HepG2 (cell line): ENCODE measurements around the gene PTCRA. TPM values are rescaled to one million over a fixed set of nuclear protein-coding genes. Genes with fewer than 3 reads are reported as not detected.
A peak's percentile ranks its signal among the peaks of the same experiment; 100 is the strongest.

Experiments
- ATAD3A ChIP-seq: sonication (generic); formaldehyde crosslinking; IDR thresholded peaks from 2 replicates; pipeline ENCODE4 v1.4.0; 2020; ENCODE audit warnings: missing genetic modification reagents
- ATF7 ChIP-seq, 2 experiments: fragments of 450-650 bp in 1 of 2; sonication (generic) in 1 of 2; formaldehyde crosslinking in 1 of 2; IDR thresholded peaks; 2 replicates each; pipeline versions ENCODE4 v1.4.0 to v1.6.1; 2016 to 2020; ENCODE audit warnings: antibody characterized with exemption in 1 of 2, mild to moderate bottlenecking in 1 of 2, missing genetic modification reagents in 1 of 2
- ATRX ChIP-seq: sonication (generic); formaldehyde crosslinking; IDR thresholded peaks from 2 replicates; pipeline ENCODE4 v1.4.0; 2020; ENCODE audit warnings: missing genetic modification reagents, borderline replicate concordance
- E2F2 ChIP-seq: sonication (generic); formaldehyde crosslinking; IDR thresholded peaks from 2 replicates; pipeline ENCODE4 v1.4.0; 2020; ENCODE audit warnings: missing genetic modification reagents, borderline replicate concordance
- ETV6 ChIP-seq: sonication (generic); formaldehyde crosslinking; conservative IDR thresholded peaks from 2 replicates; pipeline ENCODE4 v1.4.0; 2020; ENCODE audit warnings: missing genetic modification reagents
- GPN1 ChIP-seq: sonication (generic); formaldehyde crosslinking; IDR thresholded peaks from 2 replicates; pipeline ENCODE4 v1.5.1; 2020; ENCODE audit warnings: missing genetic modification reagents, borderline replicate concordance
- HNRNPH1 ChIP-seq: fragments of 200-400 bp; formaldehyde crosslinking; optimal IDR thresholded peaks from 2 replicates; pipeline ENCODE3; 2017; ENCODE audit warnings: mild to moderate bottlenecking, low read depth, low read length
- JDP2 ChIP-seq: sonication (generic); formaldehyde crosslinking; IDR thresholded peaks from 2 replicates; pipeline ENCODE4 v1.8.1; 2022; ENCODE audit warnings: missing genetic modification reagents, borderline replicate concordance
- KDM1A ChIP-seq: IDR thresholded peaks from 2 replicates; pipeline ENCODE4 v1.6.1; 2016; ENCODE audit warnings: missing compliant biosample characterization
- NFE2 ChIP-seq: sonication (generic); formaldehyde crosslinking; IDR thresholded peaks from 2 replicates; pipeline ENCODE4 v1.4.0; 2020; ENCODE audit warnings: missing genetic modification reagents
- PHF20 ChIP-seq: sonication (generic); formaldehyde crosslinking; IDR thresholded peaks from 2 replicates; pipeline ENCODE4 v1.5.0; 2020; ENCODE audit warnings: mild to moderate bottlenecking, missing genetic modification reagents
- TBX2 ChIP-seq: sonication (generic); formaldehyde crosslinking; IDR thresholded peaks from 2 replicates; pipeline ENCODE4 v1.5.0; 2020; ENCODE audit warnings: missing genetic modification reagents, mild to moderate bottlenecking, borderline replicate concordance
- TEAD2 ChIP-seq: sonication (generic); formaldehyde crosslinking; IDR thresholded peaks from 2 replicates; pipeline ENCODE4 v1.9.0; 2021; ENCODE audit warnings: missing genetic modification reagents
- TERF1 ChIP-seq: sonication (generic); formaldehyde crosslinking; IDR thresholded peaks from 2 replicates; pipeline ENCODE4 v1.8.0; 2022; ENCODE audit warnings: mild to moderate bottlenecking, missing genetic modification reagents, moderate library complexity
- ZBTB1 ChIP-seq: sonication (generic); formaldehyde crosslinking; IDR thresholded peaks from 2 replicates; pipeline ENCODE4 v1.4.0; 2020; ENCODE audit warnings: missing genetic modification reagents, borderline replicate concordance
- ZBTB20 ChIP-seq: sonication (generic); formaldehyde crosslinking; IDR thresholded peaks from 2 replicates; pipeline ENCODE4 v1.8.1; 2023; ENCODE audit warnings: missing genetic modification reagents, low read depth, mild to moderate bottlenecking, borderline replicate concordance
- ZFP36 ChIP-seq: fragments of 150-350 bp; IDR thresholded peaks from 2 replicates; pipeline ENCODE4 v1.6.1; 2018; ENCODE audit warnings: borderline replicate concordance, low read length, low read depth; ENCODE audit not compliant: partially characterized antibody
- ZKSCAN5 ChIP-seq: sonication (generic); formaldehyde crosslinking; IDR thresholded peaks from 2 replicates; pipeline ENCODE4 v1.5.1; 2020; ENCODE audit warnings: mild to moderate bottlenecking, missing genetic modification reagents
- ZNF644 ChIP-seq: IDR thresholded peaks from 2 replicates; pipeline ENCODE4 v1.6.1; 2016; ENCODE audit warnings: low read depth
- ZNF747 ChIP-seq: sonication (generic); formaldehyde crosslinking; IDR thresholded peaks from 2 replicates; pipeline ENCODE4 v1.8.1; 2023; ENCODE audit warnings: missing genetic modification reagents, mild to moderate bottlenecking, borderline replicate concordance
- ZNF780A ChIP-seq: sonication (generic); formaldehyde crosslinking; IDR thresholded peaks from 2 replicates; pipeline ENCODE4 v1.8.0; 2022; ENCODE audit warnings: mild to moderate bottlenecking, missing genetic modification reagents, moderate library complexity
- polyA plus RNA-seq, 8 experiments: library from polyadenylated mRNA; depleted of rRNA in 3 of 8; stranded (reverse) in 7 of 8; unstranded in 1 of 8; fragments of >200 nt; fragmentation: Illumina TruSeq in 4 of 8; extraction: Trizol in 4 of 8; gene quantifications; 2 replicates each; pipeline versions ENCODE4 v1.2.1 to v1.2.3, GENCODE V29; 2011 to 2016; ENCODE audit warnings: low read depth in 4 of 8, missing spikeins in 1 of 8, mixed read lengths in 1 of 8; ENCODE audit not compliant: insufficient read depth in 1 of 8
- total RNA-seq, 5 experiments: library from RNA; depleted of rRNA; stranded (reverse); fragments of >200 nt; fragmentation: Illumina TruSeq; extraction: Trizol; gene quantifications; 2 replicates each; pipeline ENCODE4 v1.2.3, GENCODE V29; 2016; ENCODE audit warnings: low read depth in 1 of 5
- TF ChIP-seq, protein P1 (sequence below): sonication (generic); formaldehyde crosslinking; IDR thresholded peaks from 2 replicates; pipeline ENCODE4 v1.4.0; 2020; ENCODE audit warnings: missing genetic modification reagents
- TF ChIP-seq, protein P2 (sequence below): sonication (generic); formaldehyde crosslinking; IDR thresholded peaks from 2 replicates; pipeline ENCODE4 v1.4.0; 2020; ENCODE audit warnings: missing genetic modification reagents, borderline replicate concordance

The PTCRA gene
- total and polyA plus RNA-seq, 2 of the 13 experiments (the other 11 are each of a cell fraction or from before 2014, with no cell fraction given), result not detected

DNA sequence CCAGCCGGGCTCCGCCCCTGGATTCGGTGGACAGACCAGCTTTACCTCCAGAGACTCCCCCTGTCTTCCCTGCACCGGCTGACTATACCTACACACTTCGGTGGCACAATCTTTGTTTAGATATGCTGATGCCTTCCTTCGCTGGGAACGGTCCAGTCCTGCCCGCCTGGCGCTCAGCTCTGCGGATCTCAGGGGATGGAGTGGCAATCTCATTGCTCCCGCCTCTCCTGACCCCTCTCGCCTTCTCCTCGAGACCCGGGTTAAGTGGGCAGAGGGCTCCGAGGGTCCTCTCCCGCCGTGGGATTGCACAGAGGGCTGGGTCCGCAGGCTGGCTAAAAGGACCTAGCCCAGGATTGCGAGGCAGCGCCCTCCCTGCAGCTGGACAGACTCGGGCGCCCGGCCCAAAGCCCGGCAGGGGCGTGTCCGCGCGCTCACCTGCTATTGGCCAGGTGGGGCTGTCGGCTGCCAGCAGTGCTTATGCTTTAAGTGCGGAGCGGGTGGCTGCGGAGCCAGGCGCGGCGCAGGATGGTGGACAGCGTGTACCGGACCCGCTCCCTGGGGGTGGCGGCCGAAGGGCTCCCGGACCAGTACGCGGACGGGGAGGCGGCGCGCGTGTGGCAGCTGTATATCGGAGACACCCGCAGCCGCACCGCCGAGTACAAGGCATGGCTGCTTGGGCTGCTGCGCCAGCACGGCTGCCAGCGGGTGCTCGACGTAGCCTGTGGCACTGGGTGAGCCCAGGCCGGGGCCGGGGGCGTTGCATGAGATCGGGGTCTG lies 44.6 kb downstream of the PTCRA start, which contains the start of gene GNMT (continued):
- no peak for TF ChIP-seq ZNF780A (CRISPR knock-in tag)
- no peak for TF ChIP-seq HNRNPH1
- no peak for TF ChIP-seq ATF7 (IDR thresholded peaks at IDR 0.05)
- TF ChIP-seq ATF7 (CRISPR knock-in tag; IDR thresholded peaks at IDR 0.05), result no peak
- no peak for TF ChIP-seq TEAD2 (CRISPR knock-in tag)
- no peak for TF ChIP-seq ZBTB20
- TF ChIP-seq ZBTB1 (CRISPR knock-in tag), result no peak
- TF ChIP-seq ETV6 (CRISPR knock-in tag), result no peak
- no peak for TF ChIP-seq ZNF747 (CRISPR knock-in tag)
- TF ChIP-seq ATRX (CRISPR knock-in tag), result no peak
- no peak for TF ChIP-seq KDM1A (CRISPR knock-in tag)
- no peak for TF ChIP-seq PHF20 (CRISPR knock-in tag)
- TF ChIP-seq E2F2 (CRISPR knock-in tag), result 0 out of 2 replicates have a peak, but pooled peaks have one; percentile 53
- TF ChIP-seq ZFP36, result no peak
- TF ChIP-seq ZKSCAN5 (CRISPR knock-in tag), result no peak
- no peak for TF ChIP-seq TERF1 (CRISPR knock-in tag)
- no peak for TF ChIP-seq NFE2 (CRISPR knock-in tag)
- TF ChIP-seq, protein P1, sequence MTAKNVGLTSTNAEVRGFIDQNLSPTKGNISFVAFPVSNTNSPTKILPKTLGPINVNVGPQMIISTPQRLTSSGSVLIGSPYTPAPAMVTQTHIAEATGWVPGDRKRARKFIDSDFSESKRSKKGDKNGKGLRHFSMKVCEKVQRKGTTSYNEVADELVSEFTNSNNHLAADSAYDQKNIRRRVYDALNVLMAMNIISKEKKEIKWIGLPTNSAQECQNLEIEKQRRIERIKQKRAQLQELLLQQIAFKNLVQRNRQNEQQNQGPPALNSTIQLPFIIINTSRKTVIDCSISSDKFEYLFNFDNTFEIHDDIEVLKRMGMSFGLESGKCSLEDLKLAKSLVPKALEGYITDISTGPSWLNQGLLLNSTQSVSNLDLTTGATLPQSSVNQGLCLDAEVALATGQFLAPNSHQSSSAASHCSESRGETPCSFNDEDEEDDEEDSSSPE (CRISPR knock-in tag), result peak; percentile 80
- TF ChIP-seq TBX2 (CRISPR knock-in tag), result peak; percentile 38
- no peak for TF ChIP-seq JDP2 (CRISPR knock-in tag)
- TF ChIP-seq ATAD3A (CRISPR knock-in tag), result no peak
- no peak for TF ChIP-seq GPN1 (CRISPR knock-in tag)
- TF ChIP-seq, protein P2, sequence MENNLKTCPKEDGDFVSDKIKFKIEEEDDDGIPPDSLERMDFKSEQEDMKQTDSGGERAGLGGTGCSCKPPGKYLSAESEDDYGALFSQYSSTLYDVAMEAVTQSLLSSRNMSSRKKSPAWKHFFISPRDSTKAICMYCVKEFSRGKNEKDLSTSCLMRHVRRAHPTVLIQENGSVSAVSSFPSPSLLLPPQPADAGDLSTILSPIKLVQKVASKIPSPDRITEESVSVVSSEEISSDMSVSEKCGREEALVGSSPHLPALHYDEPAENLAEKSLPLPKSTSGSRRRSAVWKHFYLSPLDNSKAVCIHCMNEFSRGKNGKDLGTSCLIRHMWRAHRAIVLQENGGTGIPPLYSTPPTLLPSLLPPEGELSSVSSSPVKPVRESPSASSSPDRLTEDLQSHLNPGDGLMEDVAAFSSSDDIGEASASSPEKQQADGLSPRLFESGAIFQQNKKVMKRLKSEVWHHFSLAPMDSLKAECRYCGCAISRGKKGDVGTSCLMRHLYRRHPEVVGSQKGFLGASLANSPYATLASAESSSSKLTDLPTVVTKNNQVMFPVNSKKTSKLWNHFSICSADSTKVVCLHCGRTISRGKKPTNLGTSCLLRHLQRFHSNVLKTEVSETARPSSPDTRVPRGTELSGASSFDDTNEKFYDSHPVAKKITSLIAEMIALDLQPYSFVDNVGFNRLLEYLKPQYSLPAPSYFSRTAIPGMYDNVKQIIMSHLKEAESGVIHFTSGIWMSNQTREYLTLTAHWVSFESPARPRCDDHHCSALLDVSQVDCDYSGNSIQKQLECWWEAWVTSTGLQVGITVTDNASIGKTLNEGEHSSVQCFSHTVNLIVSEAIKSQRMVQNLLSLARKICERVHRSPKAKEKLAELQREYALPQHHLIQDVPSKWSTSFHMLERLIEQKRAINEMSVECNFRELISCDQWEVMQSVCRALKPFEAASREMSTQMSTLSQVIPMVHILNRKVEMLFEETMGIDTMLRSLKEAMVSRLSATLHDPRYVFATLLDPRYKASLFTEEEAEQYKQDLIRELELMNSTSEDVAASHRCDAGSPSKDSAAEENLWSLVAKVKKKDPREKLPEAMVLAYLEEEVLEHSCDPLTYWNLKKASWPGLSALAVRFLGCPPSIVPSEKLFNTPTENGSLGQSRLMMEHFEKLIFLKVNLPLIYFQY, result peak; percentile 99
- TF ChIP-seq ZNF644 (CRISPR knock-in tag), result no peak
